ENCODE data around the gene DNAI4.

DNA sequence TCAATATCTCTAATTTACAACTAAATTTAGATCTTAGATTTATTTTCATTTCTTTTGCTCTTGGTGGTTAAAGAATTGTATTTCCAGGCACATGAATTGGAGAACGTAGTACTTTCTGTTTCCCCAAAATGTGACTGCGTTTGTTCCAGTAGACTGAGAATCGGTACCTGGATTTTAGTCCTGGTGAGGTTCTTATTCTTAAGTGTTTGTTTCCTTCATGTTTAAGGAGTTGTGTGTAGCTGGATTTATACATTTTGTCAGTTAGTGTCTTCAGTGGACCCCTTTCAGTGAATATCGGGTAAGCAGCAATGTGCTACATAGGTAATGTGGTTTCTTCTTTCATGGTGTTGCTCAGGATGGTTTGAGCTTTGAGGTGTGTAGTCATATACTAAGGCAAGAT lies 6.9 kb upstream of the DNAI4 start:
- TF ChIP-seq SUZ12 (IDR thresholded peaks at IDR 0.05; ENCODE audit: extremely low read depth, insufficient read depth, insufficient read length) (no peak), ZNF274 (IDR thresholded peaks at IDR 0.05; ENCODE audit: low read depth, low read length) (no peak), YY1 (IDR thresholded peaks at IDR 0.05; ENCODE audit: insufficient read depth, insufficient read length) (no peak)

Data from NT2/D1 (cell line).